ENCODE results near the gene PDE3A.

PDE3A gene

DNA sequence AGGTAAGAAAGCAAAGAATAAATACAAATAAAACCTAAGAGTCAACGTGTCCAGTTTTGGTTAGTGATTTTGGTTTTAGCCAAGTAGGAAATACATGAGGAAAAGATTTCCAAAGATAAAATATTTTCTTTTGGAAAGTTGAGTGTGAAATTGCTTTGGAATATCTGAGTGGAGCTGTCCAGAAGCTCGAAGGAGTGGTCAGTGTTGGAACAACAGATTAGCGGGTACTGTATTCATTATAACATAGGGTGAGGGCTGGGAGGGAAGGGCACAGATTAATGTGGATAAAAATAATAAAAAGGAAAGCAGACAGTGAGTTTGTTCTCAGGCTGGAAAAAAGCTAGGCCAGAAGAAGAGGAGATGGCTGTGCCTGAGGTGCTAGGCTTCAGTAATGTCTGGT lies 225.3 kb downstream of the PDE3A start:
- H3K36me3 ChIP-seq (ENCODE audit: control insufficient read depth, low read length), result no peaks in the 10 kb centered on the region
- no peaks in the 10 kb centered on the region for H3F3A ChIP-seq (ENCODE audit: control insufficient read depth, insufficient read depth)
- H4K20me1 ChIP-seq (ENCODE audit: control insufficient read depth, insufficient read depth, low read depth, low read length), result no peaks in the 10 kb centered on the region
- H3K4me3 ChIP-seq (ENCODE audit: low read length), result no peak overlapping the region
- no peaks in the 10 kb centered on the region for H3K4me1 ChIP-seq (ENCODE audit: control insufficient read depth, low read length)
- no peaks in the 10 kb centered on the region for H3K9me2 ChIP-seq (replicated peaks; ENCODE audit: control insufficient read depth, low read length)
- no peaks in the 10 kb centered on the region for H3K27me3 ChIP-seq (ENCODE audit: control insufficient read depth, low read length)
- H3K79me2 ChIP-seq (ENCODE audit: control insufficient read depth, low read length), result no peaks in the 10 kb centered on the region
- no peak overlapping the region for H3K27ac ChIP-seq (ENCODE audit: low read depth, low read length)
- H3K4me2 ChIP-seq (ENCODE audit: low read length), result no peak overlapping the region
- TF ChIP-seq, protein P1, sequence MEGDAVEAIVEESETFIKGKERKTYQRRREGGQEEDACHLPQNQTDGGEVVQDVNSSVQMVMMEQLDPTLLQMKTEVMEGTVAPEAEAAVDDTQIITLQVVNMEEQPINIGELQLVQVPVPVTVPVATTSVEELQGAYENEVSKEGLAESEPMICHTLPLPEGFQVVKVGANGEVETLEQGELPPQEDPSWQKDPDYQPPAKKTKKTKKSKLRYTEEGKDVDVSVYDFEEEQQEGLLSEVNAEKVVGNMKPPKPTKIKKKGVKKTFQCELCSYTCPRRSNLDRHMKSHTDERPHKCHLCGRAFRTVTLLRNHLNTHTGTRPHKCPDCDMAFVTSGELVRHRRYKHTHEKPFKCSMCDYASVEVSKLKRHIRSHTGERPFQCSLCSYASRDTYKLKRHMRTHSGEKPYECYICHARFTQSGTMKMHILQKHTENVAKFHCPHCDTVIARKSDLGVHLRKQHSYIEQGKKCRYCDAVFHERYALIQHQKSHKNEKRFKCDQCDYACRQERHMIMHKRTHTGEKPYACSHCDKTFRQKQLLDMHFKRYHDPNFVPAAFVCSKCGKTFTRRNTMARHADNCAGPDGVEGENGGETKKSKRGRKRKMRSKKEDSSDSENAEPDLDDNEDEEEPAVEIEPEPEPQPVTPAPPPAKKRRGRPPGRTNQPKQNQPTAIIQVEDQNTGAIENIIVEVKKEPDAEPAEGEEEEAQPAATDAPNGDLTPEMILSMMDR (IDR thresholded peaks at IDR 0.05; ENCODE audit: low read depth, low read length, poor library complexity, severe bottlenecking), result no peak
- no peak for TF ChIP-seq EZH2phosphoT487 (IDR thresholded peaks at IDR 0.05; ENCODE audit: borderline replicate concordance, low read length)
- H3K9me3 ChIP-seq (ENCODE audit: control insufficient read depth, insufficient read depth, low read length), result no peaks in the 10 kb centered on the region

DNA sequence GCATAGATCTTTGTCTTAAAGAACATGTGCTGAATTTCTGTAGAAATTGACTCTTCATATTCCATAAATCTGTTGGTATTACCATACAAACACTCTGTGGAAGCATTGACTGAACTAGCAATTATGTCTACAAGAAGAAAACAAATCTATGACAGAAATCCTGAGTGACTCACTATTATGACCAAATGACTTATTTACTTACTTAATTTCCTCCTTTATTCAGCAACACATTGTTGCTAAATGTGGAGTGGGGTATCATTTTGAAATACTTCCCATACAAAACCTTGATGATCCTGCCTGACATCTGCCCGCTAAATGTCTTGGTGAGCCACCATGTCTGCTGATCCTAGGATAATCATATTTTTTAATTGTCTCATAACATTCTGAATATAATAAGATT lies 227.7 kb downstream of the PDE3A start:
- H3K4me1 ChIP-seq (ENCODE audit: control insufficient read depth, low read length), result no peaks in the 10 kb centered on the region
- H3F3A ChIP-seq (ENCODE audit: control insufficient read depth, insufficient read depth), result no peaks in the 10 kb centered on the region
- H3K27ac ChIP-seq (ENCODE audit: low read depth, low read length), result no peak overlapping the region
- H3K79me2 ChIP-seq (ENCODE audit: control insufficient read depth, low read length), result no peaks in the 10 kb centered on the region
- H3K4me2 ChIP-seq (ENCODE audit: low read length), result no peak overlapping the region
- TF ChIP-seq, protein P1 (IDR thresholded peaks at IDR 0.05; ENCODE audit: low read depth, low read length, poor library complexity, severe bottlenecking), result no peak
- TF ChIP-seq EZH2phosphoT487 (IDR thresholded peaks at IDR 0.05; ENCODE audit: borderline replicate concordance, low read length), result no peak
- H3K9me2 ChIP-seq (replicated peaks; ENCODE audit: control insufficient read depth, low read length), result no peaks in the 10 kb centered on the region
- H3K36me3 ChIP-seq (ENCODE audit: control insufficient read depth, low read length), result no peaks in the 10 kb centered on the region
- H3K27me3 ChIP-seq (ENCODE audit: control insufficient read depth, low read length), result no peaks in the 10 kb centered on the region
- H3K9me3 ChIP-seq (ENCODE audit: control insufficient read depth, insufficient read depth, low read length), result no peaks in the 10 kb centered on the region
- no peaks in the 10 kb centered on the region for H4K20me1 ChIP-seq (ENCODE audit: control insufficient read depth, insufficient read depth, low read depth, low read length)
- no peak overlapping the region for H3K4me3 ChIP-seq (ENCODE audit: low read length)

DNA sequence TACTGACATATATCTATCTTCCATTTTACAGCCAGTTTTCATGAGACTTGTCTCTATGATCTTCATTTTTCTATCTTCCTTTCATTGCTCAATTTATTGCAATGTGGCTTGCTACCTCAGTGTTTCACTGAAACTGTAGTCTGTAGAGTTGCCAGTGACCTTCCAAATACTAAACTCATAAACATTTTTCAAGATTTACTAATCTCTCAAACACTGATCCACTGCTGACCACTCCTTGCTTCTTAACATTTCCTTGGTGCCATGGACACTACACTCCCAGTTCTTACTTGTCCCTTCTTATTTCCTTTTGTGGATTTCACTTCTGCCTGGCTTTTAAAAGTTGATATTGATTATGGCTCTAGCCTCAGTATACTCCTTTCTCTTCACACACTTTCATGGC lies 231.4 kb downstream of the PDE3A start:
- no peaks in the 10 kb centered on the region for H3K27me3 ChIP-seq (ENCODE audit: control insufficient read depth, low read length)
- H3K9me3 ChIP-seq (ENCODE audit: control insufficient read depth, insufficient read depth, low read length), result no peaks in the 10 kb centered on the region
- no peak overlapping the region for H3K4me2 ChIP-seq (ENCODE audit: low read length)
- no peaks in the 10 kb centered on the region for H3K4me1 ChIP-seq (ENCODE audit: control insufficient read depth, low read length)
- no peaks in the 10 kb centered on the region for H4K20me1 ChIP-seq (ENCODE audit: control insufficient read depth, insufficient read depth, low read depth, low read length)
- H3K36me3 ChIP-seq (ENCODE audit: control insufficient read depth, low read length), result no peaks in the 10 kb centered on the region
- H3K79me2 ChIP-seq (ENCODE audit: control insufficient read depth, low read length), result no peaks in the 10 kb centered on the region
- H3F3A ChIP-seq (ENCODE audit: control insufficient read depth, insufficient read depth), result no peaks in the 10 kb centered on the region
- H3K9me2 ChIP-seq (replicated peaks; ENCODE audit: control insufficient read depth, low read length), result no peaks in the 10 kb centered on the region
- no peak overlapping the region for H3K27ac ChIP-seq (ENCODE audit: low read depth, low read length)
- H3K4me3 ChIP-seq (ENCODE audit: low read length), result no peak overlapping the region
- TF ChIP-seq, protein P1 (IDR thresholded peaks at IDR 0.05; ENCODE audit: low read depth, low read length, poor library complexity, severe bottlenecking), result no peak
- TF ChIP-seq EZH2phosphoT487 (IDR thresholded peaks at IDR 0.05; ENCODE audit: borderline replicate concordance, low read length), result no peak

All from DOHH2 (cell line).